HG02840 (cell line): ENCODE data around the gene COX7C.
"Not testable (repeated sequence)": the region's sequence is repeated elsewhere in the genome, so short reads cannot be mapped to it uniquely, and the experiment has no call there.

Experiments used
- ATAC-seq: cut with Tn5 transposase; IDR thresholded peaks from one replicate; pipeline ENCODE4 v1.9.1; 2021; ENCODE audit warnings: mild to moderate bottlenecking, moderate library complexity, moderate number of reproducible peaks; ENCODE audit not compliant: unreplicated experiment, low FRiP score

Gene COX7C

DNA sequence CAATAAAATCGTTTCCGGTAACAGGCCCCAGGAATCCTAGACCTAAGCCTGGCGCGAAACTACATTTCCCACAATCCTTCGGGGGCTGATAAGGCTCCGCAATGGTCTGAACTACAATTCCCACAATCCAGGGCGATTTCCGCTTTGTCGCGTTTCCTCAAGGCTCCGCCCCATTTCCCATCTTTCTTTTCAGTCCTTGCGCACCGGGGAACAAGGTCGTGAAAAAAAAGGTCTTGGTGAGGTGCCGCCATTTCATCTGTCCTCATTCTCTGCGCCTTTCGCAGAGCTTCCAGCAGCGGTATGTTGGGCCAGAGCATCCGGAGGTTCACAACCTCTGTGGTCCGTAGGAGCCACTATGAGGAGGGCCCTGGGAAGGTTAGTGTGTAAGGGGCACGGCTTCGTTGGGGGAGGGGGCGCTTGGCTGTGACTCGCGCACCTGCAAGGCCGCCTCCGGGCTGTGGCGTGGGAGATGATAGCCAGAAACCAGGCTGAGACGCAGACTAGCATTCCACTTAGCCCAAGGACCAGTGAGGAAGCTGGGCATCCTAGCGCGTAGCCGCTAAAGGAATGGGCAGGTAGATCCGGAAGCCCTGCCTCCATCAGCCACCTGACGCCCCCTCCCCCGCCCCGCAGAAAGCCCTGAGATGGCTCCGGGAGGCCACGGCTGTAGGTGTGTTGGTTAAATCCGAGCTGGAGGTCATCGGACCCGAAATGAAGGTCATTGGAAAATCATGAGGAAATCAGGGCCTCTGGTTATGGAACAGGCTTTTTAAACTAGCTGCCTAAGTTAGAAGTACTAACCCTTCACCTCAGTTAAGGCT is at the start of gene COX7C:
TSS of gene COX7C (plus strand) at position 186 of the 821 bp plus-strand sequence. CDS start at position 301, 115 bp downstream.
- ATAC-seq, result peak; percentile 99

GRCh38 chr5:86569522-86570426 is 48.0 kb upstream of the COX7C start:
- ATAC-seq, result not testable (repeated sequence)

DNA sequence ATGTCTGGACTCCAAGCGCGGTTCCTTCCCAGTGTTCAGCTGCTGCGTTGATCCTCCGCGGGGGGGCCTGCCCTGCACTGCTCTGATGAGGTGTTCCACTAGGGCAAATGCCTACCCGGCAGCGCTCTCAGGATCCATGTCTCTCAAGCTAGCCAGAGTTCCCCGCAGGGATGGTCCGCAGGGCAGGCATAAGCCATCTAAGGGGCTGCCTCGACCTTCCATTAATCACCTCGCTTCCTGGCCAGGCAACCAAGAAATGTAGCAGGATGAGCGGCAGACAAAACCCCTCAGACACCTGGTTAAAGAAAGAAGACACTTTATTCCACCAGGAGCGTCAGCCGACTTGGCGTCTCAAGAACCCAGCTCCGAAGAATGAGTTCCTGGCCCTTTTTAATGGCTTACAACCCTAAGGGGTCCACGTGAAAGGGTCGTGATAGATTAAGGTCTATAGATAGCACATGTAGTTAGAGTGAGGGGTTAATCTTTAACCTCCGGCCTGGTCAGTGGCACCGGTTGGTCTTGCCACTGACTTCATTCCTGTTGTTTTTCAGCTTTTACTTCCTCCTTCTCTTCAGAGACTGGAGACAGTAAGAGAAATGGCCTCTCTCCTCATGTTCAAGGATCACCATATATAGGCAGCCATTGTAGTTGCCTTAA is 47.2 kb upstream of the COX7C start:
- no peak for ATAC-seq

DNA sequence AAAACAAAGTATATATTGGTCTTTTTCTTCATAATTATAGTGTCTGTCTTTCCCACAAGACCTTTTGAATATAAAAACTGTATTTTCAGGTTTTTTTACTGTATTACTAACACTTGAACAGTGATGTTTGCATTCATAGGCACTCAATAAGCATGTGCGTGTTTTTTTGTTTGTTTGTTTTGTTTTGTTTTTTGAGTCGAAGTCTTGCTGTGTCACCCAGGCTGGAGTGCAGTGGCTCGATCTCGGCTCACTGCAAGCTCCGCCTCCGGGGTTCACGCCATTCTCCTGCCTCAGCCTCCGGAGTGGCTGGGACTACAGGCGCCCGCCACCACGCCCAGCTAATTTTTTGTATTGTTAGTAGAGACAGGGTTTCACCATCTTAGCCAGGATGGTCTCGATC is 46.6 kb upstream of the COX7C start:
- ATAC-seq, result not testable (repeated sequence)

- ATAC-seq, result no peak
Measured at GRCh38 chr5:86572825-86573517, 44.8 kb upstream of the COX7C start.

- ATAC-seq, result no peak
Measured at GRCh38 chr5:86579502-86579901, 38.2 kb upstream of the COX7C start.

DNA sequence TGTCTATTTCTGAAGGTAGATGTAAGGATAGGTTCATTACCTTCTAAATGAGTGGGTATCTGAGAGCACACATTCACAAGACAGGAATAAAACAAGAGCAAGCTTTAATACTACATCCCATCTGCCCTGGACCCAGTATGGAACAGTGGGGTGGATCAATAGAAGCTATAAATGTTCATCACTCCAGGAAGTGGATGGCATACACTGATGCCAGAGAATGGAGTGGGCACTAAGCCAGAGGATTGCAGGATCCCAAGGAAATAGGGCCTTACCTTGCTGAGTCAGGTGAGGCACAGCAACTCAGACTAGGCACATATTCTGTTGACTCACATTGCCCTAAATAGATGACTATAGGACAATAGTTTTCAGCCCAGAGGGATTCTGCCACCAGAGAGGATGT is 21.3 kb upstream of the COX7C start:
- ATAC-seq, result no peak

- ATAC-seq, result no peak
Measured at GRCh38 chr5:86605881-86606280, 11.9 kb upstream of the COX7C start.

DNA sequence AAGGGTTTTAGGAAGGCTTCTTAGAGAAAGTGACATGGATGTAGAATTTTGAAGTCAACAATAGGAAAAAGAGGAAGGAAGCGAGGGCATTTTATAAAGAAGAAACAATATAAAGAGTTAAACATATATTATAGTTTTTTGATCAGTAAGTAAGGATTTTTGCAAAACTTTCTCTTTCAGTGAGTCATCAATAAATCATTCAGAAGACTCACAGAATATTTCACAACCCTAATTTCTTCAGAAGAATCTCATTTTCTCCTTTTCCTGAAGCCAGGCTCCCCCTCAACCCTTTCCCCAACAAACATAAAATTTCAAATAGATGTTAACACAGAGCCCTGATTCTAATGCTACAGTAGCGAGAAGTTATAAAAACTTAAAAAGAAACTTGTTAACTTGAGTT is 4.3 kb upstream of the COX7C start:
- no peak for ATAC-seq

DNA sequence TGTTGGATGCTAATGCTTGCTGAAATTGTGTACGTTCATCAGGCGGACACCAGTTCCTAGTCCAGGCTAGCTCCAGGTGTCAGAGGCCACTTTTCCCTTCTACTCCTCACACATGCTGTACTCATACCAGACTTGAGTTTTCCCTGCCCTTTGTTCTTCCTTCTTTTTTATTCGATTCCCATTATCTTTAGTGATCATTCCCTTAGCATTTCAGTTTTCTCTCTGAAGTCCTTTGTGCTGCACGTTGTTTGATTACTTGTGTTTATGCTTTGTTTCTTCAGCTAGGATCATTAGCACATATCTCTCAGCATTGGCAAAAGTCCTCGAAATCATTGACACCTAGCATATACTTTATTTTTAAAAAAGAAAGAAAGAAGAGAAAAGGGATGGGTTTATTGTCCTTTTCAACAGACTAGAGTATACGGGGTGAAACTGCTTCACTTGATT is 409 bp upstream of the COX7C start:
- no peak for ATAC-seq

DNA sequence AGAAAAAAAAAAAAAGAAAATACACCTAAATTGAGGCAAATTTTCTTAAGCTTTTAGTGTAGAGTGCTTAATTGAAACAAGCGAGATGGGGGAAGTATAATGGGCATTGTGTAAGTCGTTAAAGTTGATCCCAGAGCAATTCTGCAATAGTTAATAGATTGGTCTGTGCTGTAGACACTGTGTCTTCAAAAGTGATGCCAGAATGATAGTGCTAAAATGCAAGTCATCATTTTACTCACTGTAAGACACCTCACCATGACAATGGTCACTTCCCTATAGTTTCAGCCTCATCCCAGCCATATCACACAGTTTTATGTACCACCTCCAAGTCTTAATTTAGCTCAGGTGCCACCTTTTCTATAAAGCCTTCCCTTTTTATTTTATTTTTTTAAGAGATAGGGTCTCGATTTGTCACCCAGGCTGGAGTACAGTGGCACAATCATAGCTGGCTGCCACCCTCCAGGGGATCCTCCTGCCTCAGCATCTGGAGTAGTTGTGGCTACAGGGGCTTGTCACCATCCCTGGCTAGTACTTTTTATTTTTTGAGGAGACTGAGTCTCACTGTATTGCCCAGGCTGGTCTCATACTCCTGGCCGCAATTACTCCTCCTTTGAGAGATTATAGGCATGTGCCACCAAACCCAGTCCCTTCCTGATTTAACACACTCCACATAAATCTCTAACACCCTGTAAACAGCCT is 6.2 kb downstream of the COX7C start:
- ATAC-seq, result no peak

DNA sequence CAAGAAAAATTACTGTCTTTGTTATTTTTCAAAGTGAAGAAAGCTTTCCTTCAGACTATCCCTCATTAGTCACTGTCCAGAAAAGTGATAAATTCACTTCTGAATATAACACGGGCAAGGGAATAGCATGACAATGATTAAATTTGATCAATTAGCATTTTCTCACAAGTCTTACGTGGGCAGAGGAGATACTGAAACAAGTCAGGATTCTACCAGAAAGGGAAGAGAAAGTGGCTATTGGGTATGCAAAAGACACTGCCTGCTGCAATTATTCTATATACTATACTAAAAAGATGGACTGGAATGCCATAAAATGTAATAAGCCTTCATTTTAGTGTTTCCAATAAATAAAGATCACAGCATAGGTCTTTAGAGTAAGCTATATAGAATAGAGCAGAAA is 7.4 kb downstream of the COX7C start:
- ATAC-seq, result no peak

- ATAC-seq, result no peak
Measured at GRCh38 chr5:86626149-86626548, 8.4 kb downstream of the COX7C start.

GRCh38 chr5:86631165-86631564 is 13.4 kb downstream of the COX7C start:
- no peak for ATAC-seq

- ATAC-seq, result no peak
Measured at GRCh38 chr5:86640998-86641397, 23.3 kb downstream of the COX7C start.

- no peak for ATAC-seq
Measured at GRCh38 chr5:86644843-86645242, 27.1 kb downstream of the COX7C start.

DNA sequence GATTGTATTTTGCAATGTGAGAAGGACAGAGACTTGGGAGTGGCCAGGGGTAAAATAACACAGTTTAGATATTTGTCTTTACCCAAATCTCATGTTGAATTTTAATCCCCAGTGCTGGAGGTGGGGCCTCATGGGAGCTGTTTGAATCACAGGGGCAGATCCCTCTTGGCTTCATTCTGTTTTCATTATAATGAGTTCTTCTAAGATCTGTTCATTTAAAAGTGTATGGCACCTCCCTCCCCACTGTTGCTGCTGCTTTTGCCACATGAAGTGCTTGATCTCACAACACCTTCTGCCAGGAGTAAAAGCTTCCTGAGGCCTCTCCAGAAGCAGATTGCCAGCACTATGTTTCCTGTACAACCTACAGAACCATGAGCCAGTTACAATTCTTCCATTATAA is 28.1 kb downstream of the COX7C start:
- no peak for ATAC-seq

DNA sequence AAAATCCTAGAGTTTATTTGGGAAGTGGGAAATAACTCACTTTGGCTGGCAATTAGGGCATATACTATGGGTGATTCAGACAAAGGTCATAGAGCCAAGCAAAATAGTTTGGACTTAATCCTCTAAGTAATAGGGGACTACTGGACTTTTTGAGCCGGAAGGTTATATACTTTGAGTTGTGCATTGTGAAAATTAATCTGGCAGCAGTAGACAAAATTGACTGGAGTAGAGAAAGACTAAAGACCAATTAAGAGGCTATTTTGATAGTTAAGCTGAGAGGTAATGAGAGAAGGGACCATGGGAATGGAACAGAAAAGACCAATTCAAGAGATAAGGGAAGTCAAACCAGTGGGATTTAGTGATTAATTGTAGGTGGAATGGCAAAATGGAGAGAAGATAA is 28.9 kb downstream of the COX7C start:
- ATAC-seq, result no peak

DNA sequence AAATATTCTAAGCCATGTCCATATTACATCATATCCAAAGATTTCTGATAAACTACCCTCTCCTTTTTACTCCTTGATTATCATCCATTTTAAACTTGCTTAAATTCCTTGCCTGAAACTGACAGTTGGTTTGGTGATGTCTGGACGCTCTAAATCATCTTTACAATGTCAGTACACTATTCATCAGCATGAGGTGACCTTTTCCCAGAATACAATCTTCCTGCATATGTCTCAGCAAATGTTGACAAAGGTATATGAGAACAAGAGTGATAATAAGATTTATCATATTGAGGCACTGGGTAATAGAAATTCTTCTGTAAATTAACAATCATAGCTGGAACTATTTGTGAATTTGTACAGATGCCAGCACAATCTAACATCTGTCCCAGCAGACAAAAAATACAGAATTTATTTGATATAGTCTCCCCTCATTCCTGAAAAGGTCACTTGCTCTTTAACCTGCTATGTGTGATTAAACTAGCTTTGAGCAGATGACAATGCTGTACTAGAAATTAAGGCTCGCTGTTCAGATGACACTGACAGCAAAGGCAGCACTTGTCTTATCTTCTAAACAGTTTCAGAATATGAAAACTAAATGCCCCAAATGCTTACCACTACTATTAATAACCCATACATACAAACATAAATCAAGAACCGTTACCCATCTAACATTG is 32.2 kb downstream of the COX7C start:
- no peak for ATAC-seq
